Measurements from ENCODE around the gene CAPN2.

The CAPN2 gene

GRCh38 chr1:223751696-223752095, 39.4 kb downstream of the CAPN2 start:
- no peak for TF ChIP-seq POLR2AphosphoS5 (IDR thresholded peaks at IDR 0.05; ENCODE audit: low read depth, low read length)
- TF ChIP-seq TAF1 (IDR thresholded peaks at IDR 0.05; ENCODE audit: borderline replicate concordance, insufficient read depth, low read length) = no peak
- no peak for TF ChIP-seq FOXP2 (optimal IDR thresholded peaks at IDR 0.05; ENCODE audit: borderline replicate concordance, extremely low read depth, extremely low read length, insufficient read depth)
- TF ChIP-seq SIN3A (IDR thresholded peaks at IDR 0.05; ENCODE audit: borderline replicate concordance, insufficient read depth, low read length) = no peak
- no peak for TF ChIP-seq REST (IDR thresholded peaks at IDR 0.05; ENCODE audit: insufficient read depth in 1 of 2, low read depth in 2 of 2, low read length in 2 of 2)

- no peak for TF ChIP-seq TAF1 (IDR thresholded peaks at IDR 0.05; ENCODE audit: borderline replicate concordance, insufficient read depth, low read length)
- no peak for TF ChIP-seq REST (IDR thresholded peaks at IDR 0.05; ENCODE audit: insufficient read depth in 1 of 2, low read depth in 2 of 2, low read length in 2 of 2)
- TF ChIP-seq SIN3A (IDR thresholded peaks at IDR 0.05; ENCODE audit: borderline replicate concordance, insufficient read depth, low read length) = no peak
- no peak for TF ChIP-seq POLR2AphosphoS5 (IDR thresholded peaks at IDR 0.05; ENCODE audit: low read depth, low read length)
- no peak for TF ChIP-seq FOXP2 (optimal IDR thresholded peaks at IDR 0.05; ENCODE audit: borderline replicate concordance, extremely low read depth, extremely low read length, insufficient read depth)
Observed at GRCh38 chr1:223752721-223753515, 40.6 kb downstream of the CAPN2 start.

- TF ChIP-seq REST (IDR thresholded peaks at IDR 0.05; ENCODE audit: insufficient read depth in 1 of 2, low read depth in 2 of 2, low read length in 2 of 2) = no peak
- no peak for TF ChIP-seq FOXP2 (optimal IDR thresholded peaks at IDR 0.05; ENCODE audit: borderline replicate concordance, extremely low read depth, extremely low read length, insufficient read depth)
- no peak for TF ChIP-seq POLR2AphosphoS5 (IDR thresholded peaks at IDR 0.05; ENCODE audit: low read depth, low read length)
- TF ChIP-seq SIN3A (IDR thresholded peaks at IDR 0.05; ENCODE audit: borderline replicate concordance, insufficient read depth, low read length) = no peak
Observed at GRCh38 chr1:223754681-223755431, 42.5 kb downstream of the CAPN2 start.

- TF ChIP-seq TAF1 (IDR thresholded peaks at IDR 0.05; ENCODE audit: borderline replicate concordance, insufficient read depth, low read length) (no peak), SIN3A (IDR thresholded peaks at IDR 0.05; ENCODE audit: borderline replicate concordance, insufficient read depth, low read length) (no peak), REST (IDR thresholded peaks at IDR 0.05; ENCODE audit: insufficient read depth in 1 of 2, low read depth in 2 of 2, low read length in 2 of 2) (no peak), POLR2AphosphoS5 (IDR thresholded peaks at IDR 0.05; ENCODE audit: low read depth, low read length) (no peak), FOXP2 (optimal IDR thresholded peaks at IDR 0.05; ENCODE audit: borderline replicate concordance, extremely low read depth, extremely low read length, insufficient read depth) (no peak)
Observed at GRCh38 chr1:223755432-223755792, 43.1 kb downstream of the CAPN2 start.

Data from PFSK-1 (cell line).